Measurements from ENCODE around the gene VPS13C. TPM values are rescaled to one million over a fixed set of nuclear protein-coding genes. Genes with fewer than 3 reads are reported as not detected.

VPS13C gene
- polyA plus RNA-seq, 2 of the 4 experiments (the other 2 are of a cell fraction), result 13.2 to 26.5 TPM

GRCh38 chr15:61822511-61822910, 237.7 kb downstream of the VPS13C start:
- FAIRE-seq (no peak), ATAC-seq (no peak), DNase-seq (ENCODE audit: low read depth in 1 of 2, low spot score in 1 of 2) (no peak)
- ChIA-PET POLR2A (no interaction called here), CTCF (interaction anchor here (0.8 to 2.0 kb wide), 4 partner anchors 10 to 21 kb away, joined by 3 to 11 read pairs (median 4); no protein-coding TSS in a partner anchor)
- Histone ChIP-seq H3K9me3 (no peaks in the 10 kb centered on the region; the same call in 2 of the 3 replicates), H3K4me3 (no peak overlapping the region), H3K4me2 (no peak overlapping the region), H3K27ac (no peak overlapping the region), H3K4me1 (no peaks in the 10 kb centered on the region)
- TF ChIP-seq POLR2AphosphoS2 (conservative IDR thresholded peaks at IDR 0.05; ENCODE audit: low read length) (no peak), MAFK (IDR thresholded peaks at IDR 0.05; ENCODE audit: partially characterized antibody) (no peak), MAZ (IDR thresholded peaks at IDR 0.05; ENCODE audit: borderline replicate concordance, low read depth, low read length) (no peak), EHMT2 (IDR thresholded peaks at IDR 0.05; ENCODE audit: low read depth) (no peak), HOXB5 (CRISPR knock-in tag; IDR thresholded peaks at IDR 0.05) (no peak)
- WGBS (ENCODE audit: missing lambda C conversion rate), result 1% methylated on average over 3 of the region's 3 CpGs

DNA sequence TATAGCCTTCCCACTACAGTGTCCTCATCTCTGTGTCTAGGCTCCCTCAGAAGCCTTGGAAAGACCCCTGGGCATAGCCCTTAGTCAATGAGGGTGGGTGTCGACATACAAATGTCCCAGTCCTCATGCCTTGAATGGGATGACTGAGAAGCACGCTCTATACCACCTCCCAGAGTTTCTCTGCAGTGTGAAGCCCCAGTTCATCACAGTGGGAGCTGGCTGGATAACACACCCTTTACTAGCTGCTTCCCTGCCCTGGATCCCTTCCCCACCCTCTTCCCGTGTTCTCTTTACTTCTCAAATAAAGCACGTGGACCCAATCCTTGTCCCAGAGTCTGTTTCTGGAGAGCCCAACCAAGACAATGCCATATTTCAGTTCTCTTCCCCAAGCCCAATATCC, 239.3 kb downstream of the VPS13C start:
- TF ChIP-seq HEYL (CRISPR knock-in tag; IDR thresholded peaks at IDR 0.05), result no peak
- TF ChIP-seq JUNB (IDR thresholded peaks at IDR 0.05), result no peak
- TF ChIP-seq MAX (IDR thresholded peaks at IDR 0.05), result no peak
- no peak for TF ChIP-seq USF2 (IDR thresholded peaks at IDR 0.05)
- TF ChIP-seq NPAS2 (CRISPR knock-in tag; IDR thresholded peaks at IDR 0.05; ENCODE audit: borderline replicate concordance), result no peak
- TF ChIP-seq RAD21 (conservative IDR thresholded peaks at IDR 0.05 in 1 of 2, IDR thresholded peaks at IDR 0.05 in 1 of 2), result no peak
- TF ChIP-seq HES2 (IDR thresholded peaks at IDR 0.05), result no peak
- no peak for TF ChIP-seq FOXS1 (CRISPR knock-in tag; IDR thresholded peaks at IDR 0.05)
- no peak for TF ChIP-seq BHLHE40 (IDR thresholded peaks at IDR 0.05; ENCODE audit: low read depth, low read length)
- no peak for TF ChIP-seq CHD2 (IDR thresholded peaks at IDR 0.05; ENCODE audit: low read length, partially characterized antibody)
- no peak for TF ChIP-seq BCL3 (IDR thresholded peaks at IDR 0.05)
- no peak for TF ChIP-seq RFX5 (IDR thresholded peaks at IDR 0.05)
- ATAC-seq (no peak; a peak in 1 of 6 replicates), FAIRE-seq (no peak), DNase-seq (ENCODE audit: low read depth in 1 of 2, low spot score in 1 of 2) (no peak)
- ChIA-PET CTCF (interaction anchor here (2.4 to 3.1 kb wide), 2 partner anchors 10 to 14 kb away, joined by 11 to 14 read pairs; no protein-coding TSS in a partner anchor), POLR2A (no interaction called here)
- under 1% methylated on average over 4 of the region's 4 CpGs for WGBS (ENCODE audit: missing lambda C conversion rate)
- no peaks in the 10 kb centered on the region; the same call in 2 of the 3 replicates for H3K9me3 ChIP-seq
- no peak overlapping the region for H3K4me3 ChIP-seq
- no peak overlapping the region for H3K27ac ChIP-seq
- H3K4me1 ChIP-seq, result no peaks in the 10 kb centered on the region
- no peak overlapping the region for H3K4me2 ChIP-seq

- H3K4me3 ChIP-seq, result no peak overlapping the region
- FAIRE-seq, result no peak
- no peak for DNase-seq (ENCODE audit: low read depth in 1 of 2, low spot score in 1 of 2)
- H3K9me3 ChIP-seq, result no peaks in the 10 kb centered on the region; the same call in 2 of the 3 replicates
- no peak overlapping the region for H3K27ac ChIP-seq
- no peak for ATAC-seq
- no peaks in the 10 kb centered on the region for H3K4me1 ChIP-seq
- WGBS (ENCODE audit: missing lambda C conversion rate), result 45% methylated on average over 9 of the region's 9 CpGs
- H3K4me2 ChIP-seq, result no peak overlapping the region
- TF ChIP-seq CHD2 (IDR thresholded peaks at IDR 0.05; ENCODE audit: low read length, partially characterized antibody), result no peak
- TF ChIP-seq FOSL2 (IDR thresholded peaks at IDR 0.05), result no peak
- TF ChIP-seq FOSL2 (CRISPR knock-in tag; IDR thresholded peaks at IDR 0.05), result no peak
- TF ChIP-seq ZSCAN20 (CRISPR knock-in tag; IDR thresholded peaks at IDR 0.05), result no peak
- no peak for TF ChIP-seq TFCP2L1 (CRISPR knock-in tag; IDR thresholded peaks at IDR 0.05)
- no peak for TF ChIP-seq HES2 (IDR thresholded peaks at IDR 0.05)
- no peak for TF ChIP-seq CBX2 (IDR thresholded peaks at IDR 0.05; ENCODE audit: borderline replicate concordance, low read depth)
- TF ChIP-seq NR3C1 (IDR thresholded peaks at IDR 0.05), result no peak
- ChIA-PET CTCF (interaction anchor here (2.4 to 3.1 kb wide), 2 partner anchors 11 to 14 kb away, joined by 11 to 14 read pairs; no protein-coding TSS in a partner anchor), POLR2A (no interaction called here)
Measured at GRCh38 chr15:61820212-61820611, 240.0 kb downstream of the VPS13C start.

All from A549 (cell line).